ENCODE data around the gene ZNF438. TPM values are rescaled to one million over a fixed set of nuclear protein-coding genes. Genes with fewer than 3 reads are reported as not detected.
A peak's percentile ranks its signal among the peaks of the same experiment; 100 is the strongest.
"Not testable (repeated sequence)": the region's sequence is repeated elsewhere in the genome, so short reads cannot be mapped to it uniquely, and the experiment has no call there.

ZNF438 gene
- total RNA-seq, 1 donor = 4.7 TPM

- TF ChIP-seq CTCF (IDR thresholded peaks at IDR 0.05; ENCODE audit: insufficient read depth, low read depth, low read length) = no peak
- peak; percentile 55 for DNase-seq (ENCODE audit: low read depth)
- H3K4me3 ChIP-seq (ENCODE audit: low read depth, low read length) = no peak overlapping the region
Observed at GRCh38 chr10:31042670-31043069, 11.0 kb upstream of the ZNF438 start.

GRCh38 chr10:31041011-31041410, 9.3 kb upstream of the ZNF438 start:
- no peak for TF ChIP-seq CTCF (IDR thresholded peaks at IDR 0.05; ENCODE audit: insufficient read depth, low read depth, low read length)
- no peak overlapping the region for H3K4me3 ChIP-seq (ENCODE audit: low read depth, low read length)
- no peak for DNase-seq (ENCODE audit: low read depth)

GRCh38 chr10:31039006-31039405, 7.3 kb upstream of the ZNF438 start:
- DNase-seq (ENCODE audit: low read depth); H3K4me3 ChIP-seq (ENCODE audit: low read depth, low read length): not testable (repeated sequence)

GRCh38 chr10:31037749-31038148, 6.1 kb upstream of the ZNF438 start:
- no peak overlapping the region for H3K4me3 ChIP-seq (ENCODE audit: low read depth, low read length)
- TF ChIP-seq CTCF (IDR thresholded peaks at IDR 0.05; ENCODE audit: insufficient read depth, low read depth, low read length) = no peak
- no peak for DNase-seq (ENCODE audit: low read depth)

GRCh38 chr10:31036209-31036608, 4.5 kb upstream of the ZNF438 start:
- no peak for TF ChIP-seq CTCF (IDR thresholded peaks at IDR 0.05; ENCODE audit: insufficient read depth, low read depth, low read length)
- DNase-seq (ENCODE audit: low read depth) = peak; percentile 43
- H3K4me3 ChIP-seq (ENCODE audit: low read depth, low read length) = no peak overlapping the region

- peak; percentile 52 for DNase-seq (ENCODE audit: low read depth)
- no peak for TF ChIP-seq CTCF (IDR thresholded peaks at IDR 0.05; ENCODE audit: insufficient read depth, low read depth, low read length)
- H3K4me3 ChIP-seq (ENCODE audit: low read depth, low read length) = no peak overlapping the region
Observed at GRCh38 chr10:31035266-31035798, 3.7 kb upstream of the ZNF438 start.

GRCh38 chr10:31034098-31034909, 2.6 kb upstream of the ZNF438 start:
- H3K4me3 ChIP-seq (ENCODE audit: low read depth, low read length) = no peak overlapping the region
- peak; percentile 99 for DNase-seq (ENCODE audit: low read depth)
- TF ChIP-seq CTCF (IDR thresholded peaks at IDR 0.05; ENCODE audit: insufficient read depth, low read depth, low read length) = no peak
